Measurements from ENCODE around the gene TLL2. TPM values are rescaled to one million over a fixed set of nuclear protein-coding genes. Genes with fewer than 3 reads are reported as not detected.

The TLL2 gene
- total and polyA plus RNA-seq, 9 of the 15 experiments (the other 6 are each of a cell fraction or from before 2014, with no cell fraction given) = 0.09 TPM; not detected in 8

DNA sequence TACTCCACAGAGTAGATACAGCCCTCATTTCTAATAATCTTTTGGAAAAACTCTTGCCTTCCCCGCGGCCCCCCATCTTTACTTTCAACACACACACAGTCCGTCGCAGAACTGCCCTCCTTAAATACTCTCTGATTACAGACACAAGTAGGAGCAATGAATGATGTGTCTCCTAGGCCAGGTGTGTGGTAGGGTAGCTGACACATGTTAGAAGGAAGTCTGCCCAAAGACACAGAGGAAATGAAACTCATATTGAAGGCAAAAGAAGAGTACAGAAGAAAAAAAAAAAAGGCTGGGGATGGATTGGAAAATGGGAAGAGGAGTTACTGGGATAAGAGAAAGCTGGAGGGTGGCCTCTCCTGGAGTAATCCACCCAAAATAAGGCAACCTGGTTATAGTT is 169.5 kb downstream of the TLL2 start (continued):
- TF ChIP-seq, protein P1, sequence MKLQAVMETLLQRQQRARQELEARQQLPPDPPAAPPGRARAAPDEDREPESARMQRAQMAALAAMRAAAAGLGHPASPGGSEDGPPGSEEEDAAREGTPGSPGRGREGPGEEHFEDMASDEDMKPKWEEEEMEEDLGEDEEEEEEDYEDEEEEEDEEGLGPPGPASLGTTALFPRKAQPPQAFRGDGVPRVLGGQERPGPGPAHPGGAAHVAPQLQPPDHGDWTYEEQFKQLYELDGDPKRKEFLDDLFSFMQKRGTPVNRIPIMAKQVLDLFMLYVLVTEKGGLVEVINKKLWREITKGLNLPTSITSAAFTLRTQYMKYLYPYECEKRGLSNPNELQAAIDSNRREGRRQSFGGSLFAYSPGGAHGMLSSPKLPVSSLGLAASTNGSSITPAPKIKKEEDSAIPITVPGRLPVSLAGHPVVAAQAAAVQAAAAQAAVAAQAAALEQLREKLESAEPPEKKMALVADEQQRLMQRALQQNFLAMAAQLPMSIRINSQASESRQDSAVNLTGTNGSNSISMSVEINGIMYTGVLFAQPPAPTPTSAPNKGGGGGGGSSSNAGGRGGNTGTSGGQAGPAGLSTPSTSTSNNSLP (IDR thresholded peaks at IDR 0.05; ENCODE audit: borderline replicate concordance, low read depth, low read length) = no peak
- TF ChIP-seq HOXB6 (CRISPR knock-in tag; IDR thresholded peaks at IDR 0.05; ENCODE audit: borderline replicate concordance) = no peak
- no peak for TF ChIP-seq KLF1 (tag; IDR thresholded peaks at IDR 0.05)
- TF ChIP-seq NFE2L1 (tag; IDR thresholded peaks at IDR 0.05; ENCODE audit: borderline replicate concordance, low read depth) = no peak

DNA sequence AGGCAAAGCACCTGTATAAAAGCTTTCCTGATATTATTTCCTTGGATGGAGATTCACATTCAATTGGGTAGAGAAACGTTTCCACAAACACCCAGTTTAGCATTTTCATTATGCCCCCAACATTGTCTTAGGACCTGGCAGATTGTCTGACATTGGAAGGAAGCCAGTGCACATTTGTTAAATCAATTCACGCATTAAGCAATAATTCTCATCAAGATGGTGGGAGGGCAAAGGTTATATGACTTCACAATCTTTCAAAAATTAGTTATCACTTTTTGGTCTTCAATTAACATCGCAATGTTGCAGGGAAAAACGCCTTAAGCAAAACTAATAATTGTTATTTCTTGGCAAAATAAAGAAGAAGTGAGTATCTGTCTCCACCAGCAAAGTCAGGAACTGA is 171.3 kb downstream of the TLL2 start:
- H3K9me3 ChIP-seq (replicated peaks; ENCODE audit: control insufficient read depth, insufficient read depth, low read depth, low read length) = no peaks in the 10 kb centered on the region
- intact Hi-C loops (cut with micrococcal nuclease) = no loop called here
- ChIA-PET CTCF (ENCODE audit: low intra/inter-chr PET ratio) (interaction anchor here (0.5 kb wide), 1 partner anchor 94 kb away, joined by 3 read pairs; no protein-coding TSS in a partner anchor), POLR2A (no interaction called here)
- in situ Hi-C loops (cut with MboI) = loop anchor here (10.0 kb wide), 1 partner anchor 1662 kb away; no protein-coding TSS in a partner anchor
- no peaks in the 10 kb centered on the region for H3K4me1 ChIP-seq (replicated peaks in 1 of 2; ENCODE audit: control insufficient read depth in 2 of 2, insufficient read depth in 2 of 2, low read length in 2 of 2)
- no peak overlapping the region for H3K4me2 ChIP-seq (ENCODE audit: insufficient read depth, low read length)
- no peaks in the 10 kb centered on the region for H4K20me1 ChIP-seq (replicated peaks; ENCODE audit: control insufficient read depth, insufficient read depth, low read length)
- no peak overlapping the region for H3K27ac ChIP-seq (ENCODE audit: extremely low read depth, low read depth, low read length)
- H3K4me3 ChIP-seq = no peak overlapping the region
- no peak overlapping the region for H2AFZ ChIP-seq (ENCODE audit: low read depth, low read length)
- FAIRE-seq = no peak
- H3K9me1 ChIP-seq (ENCODE audit: control insufficient read depth, insufficient read depth, low read length) = no peaks in the 10 kb centered on the region
- ATAC-seq = no peak
- BruUV-seq (replicated peaks) = no TSS peak
- no peaks in the 10 kb centered on the region for H3K36me3 ChIP-seq (ENCODE audit: control insufficient read depth, insufficient read depth, low read length)
- no peak overlapping the region for H3K9ac ChIP-seq (ENCODE audit: insufficient read depth in 1 of 2, low read depth in 2 of 2, low read length in 2 of 2)
- H3K79me2 ChIP-seq (ENCODE audit: control insufficient read depth, insufficient read depth, low read length) = no peaks in the 10 kb centered on the region
- no peak for DNase-seq (ENCODE audit: extremely low read depth in 1 of 4, low spot score in 3 of 4)
- 0% methylated on average over 4 of the region's 4 CpGs for WGBS (ENCODE audit: insufficient coverage, low coverage, missing lambda C conversion rate)
- no peak for TF ChIP-seq FOXJ2 (tag; IDR thresholded peaks at IDR 0.05)
- TF ChIP-seq XRCC5 (IDR thresholded peaks at IDR 0.05; ENCODE audit: low read depth, low read length) = no peak
- TF ChIP-seq, protein P2, sequence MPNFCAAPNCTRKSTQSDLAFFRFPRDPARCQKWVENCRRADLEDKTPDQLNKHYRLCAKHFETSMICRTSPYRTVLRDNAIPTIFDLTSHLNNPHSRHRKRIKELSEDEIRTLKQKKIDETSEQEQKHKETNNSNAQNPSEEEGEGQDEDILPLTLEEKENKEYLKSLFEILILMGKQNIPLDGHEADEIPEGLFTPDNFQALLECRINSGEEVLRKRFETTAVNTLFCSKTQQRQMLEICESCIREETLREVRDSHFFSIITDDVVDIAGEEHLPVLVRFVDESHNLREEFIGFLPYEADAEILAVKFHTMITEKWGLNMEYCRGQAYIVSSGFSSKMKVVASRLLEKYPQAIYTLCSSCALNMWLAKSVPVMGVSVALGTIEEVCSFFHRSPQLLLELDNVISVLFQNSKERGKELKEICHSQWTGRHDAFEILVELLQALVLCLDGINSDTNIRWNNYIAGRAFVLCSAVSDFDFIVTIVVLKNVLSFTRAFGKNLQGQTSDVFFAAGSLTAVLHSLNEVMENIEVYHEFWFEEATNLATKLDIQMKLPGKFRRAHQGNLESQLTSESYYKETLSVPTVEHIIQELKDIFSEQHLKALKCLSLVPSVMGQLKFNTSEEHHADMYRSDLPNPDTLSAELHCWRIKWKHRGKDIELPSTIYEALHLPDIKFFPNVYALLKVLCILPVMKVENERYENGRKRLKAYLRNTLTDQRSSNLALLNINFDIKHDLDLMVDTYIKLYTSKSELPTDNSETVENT (CRISPR knock-in tag; IDR thresholded peaks at IDR 0.05) = no peak
- TF ChIP-seq PTTG1 (tag; IDR thresholded peaks at IDR 0.05; ENCODE audit: low read depth) = no peak
- TF ChIP-seq, protein P3, sequence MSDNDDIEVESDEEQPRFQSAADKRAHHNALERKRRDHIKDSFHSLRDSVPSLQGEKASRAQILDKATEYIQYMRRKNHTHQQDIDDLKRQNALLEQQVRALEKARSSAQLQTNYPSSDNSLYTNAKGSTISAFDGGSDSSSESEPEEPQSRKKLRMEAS (CRISPR knock-in tag; IDR thresholded peaks at IDR 0.05) = no peak
- TF ChIP-seq HSF4 (CRISPR knock-in tag; IDR thresholded peaks at IDR 0.05; ENCODE audit: borderline replicate concordance) = no peak
- TF ChIP-seq NR1H2 (CRISPR knock-in tag; IDR thresholded peaks at IDR 0.05) = no peak
- TF ChIP-seq ZNF3 (CRISPR knock-in tag; IDR thresholded peaks at IDR 0.05) = no peak
- no peak for TF ChIP-seq ZNF668 (CRISPR knock-in tag; IDR thresholded peaks at IDR 0.05)
- no peak for TF ChIP-seq ZNF586 (CRISPR knock-in tag; conservative IDR thresholded peaks at IDR 0.05)
- no peak for TF ChIP-seq PRMT5 (CRISPR knock-in tag; IDR thresholded peaks at IDR 0.05)
- no peak for TF ChIP-seq GTF2A2 (tag; IDR thresholded peaks at IDR 0.05)
- TF ChIP-seq SIX5 (IDR thresholded peaks at IDR 0.05; ENCODE audit: borderline replicate concordance in 1 of 2, insufficient read depth in 1 of 2, low read depth in 1 of 2, low read length in 2 of 2) = no peak
- H3K27me3 ChIP-seq (ENCODE audit: control insufficient read depth in 2 of 2, insufficient read depth in 2 of 2, low read length in 2 of 2) = no peaks in the 10 kb centered on the region; a peak in 1 of 5 replicates

All from K562 (cell line).